ENCODE data around the gene TRIM13.

DNA sequence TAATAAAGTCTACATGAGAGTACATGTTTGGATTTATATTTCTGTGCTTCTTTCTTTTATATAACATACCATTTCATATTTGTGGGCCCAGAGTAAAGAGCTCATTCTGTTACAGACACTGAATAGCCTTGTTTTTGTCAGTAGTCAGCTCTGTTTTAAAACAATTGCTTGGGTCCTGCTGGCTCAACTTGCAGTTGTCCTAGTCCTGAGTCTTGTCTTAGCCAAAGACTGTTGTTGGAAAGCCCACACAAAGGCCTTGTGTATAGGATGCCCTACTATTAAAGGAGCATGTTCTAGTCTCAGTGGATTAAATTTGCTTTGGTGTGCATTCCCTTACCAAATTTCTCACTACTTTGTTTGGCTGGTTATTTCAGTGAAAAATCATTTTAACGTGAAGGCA lies 14.6 kb downstream of the TRIM13 start:
- TF ChIP-seq, protein P1, sequence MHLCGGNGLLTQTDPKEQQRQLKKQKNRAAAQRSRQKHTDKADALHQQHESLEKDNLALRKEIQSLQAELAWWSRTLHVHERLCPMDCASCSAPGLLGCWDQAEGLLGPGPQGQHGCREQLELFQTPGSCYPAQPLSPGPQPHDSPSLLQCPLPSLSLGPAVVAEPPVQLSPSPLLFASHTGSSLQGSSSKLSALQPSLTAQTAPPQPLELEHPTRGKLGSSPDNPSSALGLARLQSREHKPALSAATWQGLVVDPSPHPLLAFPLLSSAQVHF (CRISPR knock-in tag; IDR thresholded peaks at IDR 0.05) = no peak
- TF ChIP-seq CEBPB (IDR thresholded peaks at IDR 0.05; ENCODE audit: borderline replicate concordance, low read depth, low read length) (no peak), KDM5A (IDR thresholded peaks at IDR 0.05; ENCODE audit: borderline replicate concordance, low read length) (no peak), JUN (CRISPR knock-in tag; IDR thresholded peaks at IDR 0.05) (no peak), ZSCAN22 (CRISPR knock-in tag; IDR thresholded peaks at IDR 0.05) (no peak), ZC3H13 (CRISPR knock-in tag; IDR thresholded peaks at IDR 0.05) (no peak), ZNF766 (CRISPR knock-in tag; IDR thresholded peaks at IDR 0.05; ENCODE audit: borderline replicate concordance) (no peak), GPN1 (CRISPR knock-in tag; IDR thresholded peaks at IDR 0.05; ENCODE audit: borderline replicate concordance) (no peak), ZNF335 (CRISPR knock-in tag; IDR thresholded peaks at IDR 0.05) (no peak)
- TF ChIP-seq, protein P2, sequence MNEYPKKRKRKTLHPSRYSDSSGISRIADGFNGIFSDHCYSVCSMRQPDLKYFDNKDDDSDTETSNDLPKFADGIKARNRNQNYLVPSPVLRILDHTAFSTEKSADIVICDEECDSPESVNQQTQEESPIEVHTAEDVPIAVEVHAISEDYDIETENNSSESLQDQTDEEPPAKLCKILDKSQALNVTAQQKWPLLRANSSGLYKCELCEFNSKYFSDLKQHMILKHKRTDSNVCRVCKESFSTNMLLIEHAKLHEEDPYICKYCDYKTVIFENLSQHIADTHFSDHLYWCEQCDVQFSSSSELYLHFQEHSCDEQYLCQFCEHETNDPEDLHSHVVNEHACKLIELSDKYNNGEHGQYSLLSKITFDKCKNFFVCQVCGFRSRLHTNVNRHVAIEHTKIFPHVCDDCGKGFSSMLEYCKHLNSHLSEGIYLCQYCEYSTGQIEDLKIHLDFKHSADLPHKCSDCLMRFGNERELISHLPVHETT (CRISPR knock-in tag; conservative IDR thresholded peaks at IDR 0.05) = no peak
- TF ChIP-seq, protein P3, sequence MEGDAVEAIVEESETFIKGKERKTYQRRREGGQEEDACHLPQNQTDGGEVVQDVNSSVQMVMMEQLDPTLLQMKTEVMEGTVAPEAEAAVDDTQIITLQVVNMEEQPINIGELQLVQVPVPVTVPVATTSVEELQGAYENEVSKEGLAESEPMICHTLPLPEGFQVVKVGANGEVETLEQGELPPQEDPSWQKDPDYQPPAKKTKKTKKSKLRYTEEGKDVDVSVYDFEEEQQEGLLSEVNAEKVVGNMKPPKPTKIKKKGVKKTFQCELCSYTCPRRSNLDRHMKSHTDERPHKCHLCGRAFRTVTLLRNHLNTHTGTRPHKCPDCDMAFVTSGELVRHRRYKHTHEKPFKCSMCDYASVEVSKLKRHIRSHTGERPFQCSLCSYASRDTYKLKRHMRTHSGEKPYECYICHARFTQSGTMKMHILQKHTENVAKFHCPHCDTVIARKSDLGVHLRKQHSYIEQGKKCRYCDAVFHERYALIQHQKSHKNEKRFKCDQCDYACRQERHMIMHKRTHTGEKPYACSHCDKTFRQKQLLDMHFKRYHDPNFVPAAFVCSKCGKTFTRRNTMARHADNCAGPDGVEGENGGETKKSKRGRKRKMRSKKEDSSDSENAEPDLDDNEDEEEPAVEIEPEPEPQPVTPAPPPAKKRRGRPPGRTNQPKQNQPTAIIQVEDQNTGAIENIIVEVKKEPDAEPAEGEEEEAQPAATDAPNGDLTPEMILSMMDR (CRISPR knock-in tag; IDR thresholded peaks at IDR 0.05) = no peak
- TF ChIP-seq, protein P4, sequence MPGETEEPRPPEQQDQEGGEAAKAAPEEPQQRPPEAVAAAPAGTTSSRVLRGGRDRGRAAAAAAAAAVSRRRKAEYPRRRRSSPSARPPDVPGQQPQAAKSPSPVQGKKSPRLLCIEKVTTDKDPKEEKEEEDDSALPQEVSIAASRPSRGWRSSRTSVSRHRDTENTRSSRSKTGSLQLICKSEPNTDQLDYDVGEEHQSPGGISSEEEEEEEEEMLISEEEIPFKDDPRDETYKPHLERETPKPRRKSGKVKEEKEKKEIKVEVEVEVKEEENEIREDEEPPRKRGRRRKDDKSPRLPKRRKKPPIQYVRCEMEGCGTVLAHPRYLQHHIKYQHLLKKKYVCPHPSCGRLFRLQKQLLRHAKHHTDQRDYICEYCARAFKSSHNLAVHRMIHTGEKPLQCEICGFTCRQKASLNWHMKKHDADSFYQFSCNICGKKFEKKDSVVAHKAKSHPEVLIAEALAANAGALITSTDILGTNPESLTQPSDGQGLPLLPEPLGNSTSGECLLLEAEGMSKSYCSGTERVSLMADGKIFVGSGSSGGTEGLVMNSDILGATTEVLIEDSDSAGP (CRISPR knock-in tag; IDR thresholded peaks at IDR 0.05; ENCODE audit: borderline replicate concordance) = no peak
- TF ChIP-seq, protein P5, sequence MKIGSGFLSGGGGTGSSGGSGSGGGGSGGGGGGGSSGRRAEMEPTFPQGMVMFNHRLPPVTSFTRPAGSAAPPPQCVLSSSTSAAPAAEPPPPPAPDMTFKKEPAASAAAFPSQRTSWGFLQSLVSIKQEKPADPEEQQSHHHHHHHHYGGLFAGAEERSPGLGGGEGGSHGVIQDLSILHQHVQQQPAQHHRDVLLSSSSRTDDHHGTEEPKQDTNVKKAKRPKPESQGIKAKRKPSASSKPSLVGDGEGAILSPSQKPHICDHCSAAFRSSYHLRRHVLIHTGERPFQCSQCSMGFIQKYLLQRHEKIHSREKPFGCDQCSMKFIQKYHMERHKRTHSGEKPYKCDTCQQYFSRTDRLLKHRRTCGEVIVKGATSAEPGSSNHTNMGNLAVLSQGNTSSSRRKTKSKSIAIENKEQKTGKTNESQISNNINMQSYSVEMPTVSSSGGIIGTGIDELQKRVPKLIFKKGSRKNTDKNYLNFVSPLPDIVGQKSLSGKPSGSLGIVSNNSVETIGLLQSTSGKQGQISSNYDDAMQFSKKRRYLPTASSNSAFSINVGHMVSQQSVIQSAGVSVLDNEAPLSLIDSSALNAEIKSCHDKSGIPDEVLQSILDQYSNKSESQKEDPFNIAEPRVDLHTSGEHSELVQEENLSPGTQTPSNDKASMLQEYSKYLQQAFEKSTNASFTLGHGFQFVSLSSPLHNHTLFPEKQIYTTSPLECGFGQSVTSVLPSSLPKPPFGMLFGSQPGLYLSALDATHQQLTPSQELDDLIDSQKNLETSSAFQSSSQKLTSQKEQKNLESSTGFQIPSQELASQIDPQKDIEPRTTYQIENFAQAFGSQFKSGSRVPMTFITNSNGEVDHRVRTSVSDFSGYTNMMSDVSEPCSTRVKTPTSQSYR (CRISPR knock-in tag; IDR thresholded peaks at IDR 0.05; ENCODE audit: borderline replicate concordance) = no peak
